ENCODE measurements around the gene CABLES1. TPM values are rescaled to one million over a fixed set of nuclear protein-coding genes. Genes with fewer than 3 reads are reported as not detected.

The CABLES1 gene
- polyA plus RNA-seq, 1 experiment, result 5.4 TPM

DNA sequence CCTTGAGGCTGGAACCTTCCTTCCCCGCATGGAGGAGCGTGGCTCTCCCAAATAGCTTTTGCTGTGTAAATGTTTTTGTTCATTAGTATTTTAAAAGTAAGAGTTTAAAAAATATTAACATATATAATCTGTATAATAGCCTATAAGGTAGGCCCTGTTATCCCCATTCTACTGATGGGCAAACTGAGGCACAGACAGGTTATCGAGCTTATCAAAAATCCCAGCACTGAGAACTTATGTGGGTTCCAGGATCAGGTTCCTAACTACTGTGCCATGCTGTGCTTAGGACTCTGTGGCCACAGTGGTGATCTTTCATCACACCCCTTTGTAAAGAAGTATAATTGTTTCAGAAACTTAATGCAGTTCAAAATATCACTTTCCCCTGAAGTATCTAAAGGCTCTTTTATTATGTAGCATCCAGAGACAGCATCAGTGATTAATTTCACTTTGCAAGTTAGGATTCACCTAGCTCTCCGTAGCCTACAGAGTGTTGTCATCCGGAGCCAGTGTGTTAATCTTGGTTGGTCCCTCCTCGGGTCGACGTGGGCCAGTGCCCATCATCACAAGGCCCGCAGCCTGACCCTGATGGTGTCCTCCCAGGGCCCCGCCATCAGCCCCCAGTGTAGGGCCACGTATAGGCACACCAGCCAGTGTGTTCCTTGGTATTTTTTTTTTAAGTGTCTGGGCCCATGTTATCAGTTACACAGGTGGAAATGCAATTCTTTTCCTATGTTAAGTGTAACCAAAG lies 28.7 kb downstream of the CABLES1 start:
- ChIA-PET CTCF (interaction anchor here (0.7 kb wide), 2 partner anchors 20 to 50 kb away, joined by 3 to 4 read pairs; no protein-coding TSS in a partner anchor), POLR2A (no interaction called here)
- Histone ChIP-seq H3K27me3 (ENCODE audit: control insufficient read depth, insufficient read depth, low read length) (no peaks in the 10 kb centered on the region), H3K4me3 (ENCODE audit: low read depth, low read length) (no peak overlapping the region), H3K36me3 (ENCODE audit: control insufficient read depth, insufficient read depth, low read length) (no peaks in the 10 kb centered on the region)
- DNase-seq (ENCODE audit: low read depth), result no peak
- TF ChIP-seq, protein P1, sequence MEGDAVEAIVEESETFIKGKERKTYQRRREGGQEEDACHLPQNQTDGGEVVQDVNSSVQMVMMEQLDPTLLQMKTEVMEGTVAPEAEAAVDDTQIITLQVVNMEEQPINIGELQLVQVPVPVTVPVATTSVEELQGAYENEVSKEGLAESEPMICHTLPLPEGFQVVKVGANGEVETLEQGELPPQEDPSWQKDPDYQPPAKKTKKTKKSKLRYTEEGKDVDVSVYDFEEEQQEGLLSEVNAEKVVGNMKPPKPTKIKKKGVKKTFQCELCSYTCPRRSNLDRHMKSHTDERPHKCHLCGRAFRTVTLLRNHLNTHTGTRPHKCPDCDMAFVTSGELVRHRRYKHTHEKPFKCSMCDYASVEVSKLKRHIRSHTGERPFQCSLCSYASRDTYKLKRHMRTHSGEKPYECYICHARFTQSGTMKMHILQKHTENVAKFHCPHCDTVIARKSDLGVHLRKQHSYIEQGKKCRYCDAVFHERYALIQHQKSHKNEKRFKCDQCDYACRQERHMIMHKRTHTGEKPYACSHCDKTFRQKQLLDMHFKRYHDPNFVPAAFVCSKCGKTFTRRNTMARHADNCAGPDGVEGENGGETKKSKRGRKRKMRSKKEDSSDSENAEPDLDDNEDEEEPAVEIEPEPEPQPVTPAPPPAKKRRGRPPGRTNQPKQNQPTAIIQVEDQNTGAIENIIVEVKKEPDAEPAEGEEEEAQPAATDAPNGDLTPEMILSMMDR (IDR thresholded peaks at IDR 0.05; ENCODE audit: insufficient read depth, low read depth, low read length), result no peak

DNA sequence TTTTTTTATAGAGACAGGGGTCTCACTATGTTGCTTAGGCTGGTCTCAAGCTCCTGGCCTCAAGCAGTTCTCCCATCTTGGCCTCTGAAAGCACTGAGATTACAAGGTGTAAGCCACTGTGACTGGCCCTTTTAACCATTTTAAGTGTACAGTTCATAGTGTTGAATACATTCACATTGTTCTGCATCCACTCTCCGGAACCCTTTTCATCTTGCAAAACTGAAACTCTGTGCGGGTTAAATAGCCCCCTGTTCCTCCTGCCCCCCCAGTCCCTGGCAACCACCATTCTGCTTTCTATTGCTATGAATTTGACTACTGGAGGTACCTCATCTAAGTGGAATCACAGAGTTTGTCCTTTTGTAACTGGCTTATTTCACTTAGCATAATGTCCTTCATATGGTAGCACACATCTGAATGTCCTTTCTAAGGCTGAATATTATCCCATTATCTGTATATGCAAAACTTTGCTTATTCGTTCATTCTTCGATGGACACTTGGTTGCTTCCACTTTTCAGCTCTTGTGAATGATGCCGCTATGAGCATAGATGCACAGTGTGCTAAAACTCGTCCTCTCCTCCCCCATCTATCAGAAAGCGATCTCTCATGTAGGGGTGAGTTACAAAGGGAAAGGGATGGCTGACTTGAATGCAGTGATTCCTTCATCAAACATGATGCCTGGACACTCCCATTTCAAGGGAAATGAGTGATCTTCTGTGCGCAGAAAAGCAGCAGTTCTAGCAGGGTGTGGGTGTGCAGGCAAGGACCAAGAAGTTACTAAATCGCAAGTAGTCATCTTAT lies 30.2 kb downstream of the CABLES1 start:
- TF ChIP-seq, protein P1 (IDR thresholded peaks at IDR 0.05; ENCODE audit: insufficient read depth, low read depth, low read length), result no peak
- CTCF ChIA-PET, result interaction anchor here (0.9 kb wide), 1 partner anchor 13 kb away, joined by 3 read pairs; no protein-coding TSS in a partner anchor
- POLR2A ChIA-PET, result no interaction called here
- no peak for DNase-seq (ENCODE audit: low read depth)
- Histone ChIP-seq H3K4me3 (ENCODE audit: low read depth, low read length) (no peak overlapping the region), H3K36me3 (ENCODE audit: control insufficient read depth, insufficient read depth, low read length) (no peaks in the 10 kb centered on the region), H3K27me3 (ENCODE audit: control insufficient read depth, insufficient read depth, low read length) (no peaks in the 10 kb centered on the region; the same call in 1 of the 2 replicates)

DNA sequence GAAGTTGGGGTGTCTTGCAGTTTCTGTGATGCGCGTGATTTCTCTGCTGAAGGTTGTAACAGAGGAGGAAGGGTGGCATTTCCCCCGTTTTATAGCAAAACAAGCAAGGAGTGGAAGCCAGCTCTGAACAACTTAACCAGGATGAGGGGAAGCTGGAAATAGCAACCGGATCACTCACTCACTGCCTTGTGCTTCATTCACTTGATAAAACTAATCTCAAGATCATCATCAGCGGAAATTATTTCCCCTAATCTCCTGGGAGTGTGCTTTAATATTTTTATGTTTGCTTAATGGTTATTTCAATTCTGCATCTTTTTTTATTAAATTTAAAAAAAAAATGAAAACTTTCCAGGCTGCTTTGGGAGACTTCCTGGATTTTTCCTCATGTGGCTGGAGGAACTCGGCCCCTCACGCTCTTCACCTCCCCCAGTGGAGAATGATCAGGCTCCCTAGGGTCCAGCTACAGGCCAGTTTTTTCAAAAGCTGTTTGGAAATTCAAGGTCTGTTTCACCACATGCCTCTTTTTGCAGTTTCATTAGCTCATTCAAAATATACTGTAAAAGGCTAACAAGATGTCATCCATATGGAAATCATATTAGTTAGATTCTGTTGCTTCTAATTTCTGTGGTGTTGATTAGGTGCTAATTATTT lies 31.7 kb downstream of the CABLES1 start:
- CTCF ChIA-PET, result no interaction called here
- POLR2A ChIA-PET, result no interaction called here
- DNase-seq (ENCODE audit: low read depth), result no peak

GRCh38 chr18:23169673-23170044 lies 34.4 kb downstream of the CABLES1 start:
- no peak overlapping the region for H3K4me3 ChIP-seq (ENCODE audit: low read depth, low read length)
- TF ChIP-seq, protein P1 (IDR thresholded peaks at IDR 0.05; ENCODE audit: insufficient read depth, low read depth, low read length), result no peak
- H3K27me3 ChIP-seq (ENCODE audit: control insufficient read depth, insufficient read depth, low read length), result no peaks in the 10 kb centered on the region; the same call in 1 of the 2 replicates
- H3K36me3 ChIP-seq (ENCODE audit: control insufficient read depth, insufficient read depth, low read length), result no peaks in the 10 kb centered on the region
- CTCF ChIA-PET, result no interaction called here
- POLR2A ChIA-PET, result no interaction called here
- DNase-seq (ENCODE audit: low read depth), result no peak

More for the DNA sequence above, 31.7 kb downstream of the CABLES1 start:
- Histone ChIP-seq H3K36me3 (ENCODE audit: control insufficient read depth, insufficient read depth, low read length) (no peaks in the 10 kb centered on the region), H3K27me3 (ENCODE audit: control insufficient read depth, insufficient read depth, low read length) (no peaks in the 10 kb centered on the region; the same call in 1 of the 2 replicates), H3K4me3 (ENCODE audit: low read depth, low read length) (no peak overlapping the region)
- TF ChIP-seq, protein P1 (IDR thresholded peaks at IDR 0.05; ENCODE audit: insufficient read depth, low read depth, low read length), result no peak

DNA sequence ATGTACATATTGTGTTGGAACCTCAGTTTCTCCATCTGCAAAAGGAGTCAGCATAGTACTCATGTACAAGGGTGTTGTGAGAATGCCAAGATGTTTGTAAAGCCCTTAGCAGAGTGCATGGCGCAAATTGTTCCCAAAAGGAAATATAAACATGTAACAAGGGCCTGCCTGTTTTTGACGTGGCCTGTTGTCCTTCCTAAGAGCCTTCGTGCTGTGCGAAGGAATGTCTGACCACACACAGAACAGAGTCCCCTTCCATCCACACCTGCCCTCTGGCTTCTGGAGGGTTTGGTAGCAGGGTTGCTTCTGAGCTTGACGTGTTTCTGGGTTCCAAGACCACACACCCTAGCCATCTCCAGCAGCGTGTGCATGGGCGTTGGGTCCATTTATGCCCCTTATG lies 34.9 kb downstream of the CABLES1 start:
- TF ChIP-seq, protein P1 (IDR thresholded peaks at IDR 0.05; ENCODE audit: insufficient read depth, low read depth, low read length), result no peak
- no peaks in the 10 kb centered on the region; the same call in 1 of the 2 replicates for H3K27me3 ChIP-seq (ENCODE audit: control insufficient read depth, insufficient read depth, low read length)
- H3K4me3 ChIP-seq (ENCODE audit: low read depth, low read length), result no peak overlapping the region
- ChIA-PET CTCF (no interaction called here), POLR2A (no interaction called here)
- H3K36me3 ChIP-seq (ENCODE audit: control insufficient read depth, insufficient read depth, low read length), result no peaks in the 10 kb centered on the region
- DNase-seq (ENCODE audit: low read depth), result no peak
